K562 (cell line): ENCODE results near the gene CYSTM1. TPM values are rescaled to one million over a fixed set of nuclear protein-coding genes. Genes with fewer than 3 reads are reported as not detected.

Experiments used
- ATF1 ChIP-seq, 2 experiments: fragments of 450-650 bp in 1 of 2; IDR thresholded peaks; 2 replicates each; pipeline ENCODE4 v1.6.1; 2016; ENCODE audit warnings: missing compliant biosample characterization in 1 of 2, missing genetic modification characterization in 1 of 2
- BHLHE40 ChIP-seq: IDR thresholded peaks from 2 replicates; pipeline ENCODE4 v1.6.1; 2011; ENCODE audit warnings: low read length, improper control_type of control experiment
- ELK3 ChIP-seq: fragments of 450-650 bp; formaldehyde crosslinking; IDR thresholded peaks from 2 replicates; pipeline ENCODE4 v1.4.0; 2020; ENCODE audit warnings: mild to moderate bottlenecking
- IFI16 ChIP-seq: fragments of 250-450 bp; sonication (Bioruptor Pico); IDR thresholded peaks from 2 replicates; pipeline ENCODE4 v2.1.2; 2022; ENCODE audit warnings: mild to moderate bottlenecking, inconsistent platforms
- MYC ChIP-seq, 2 experiments: fragments of 250-450 bp in 1 of 2; sonication (Bioruptor Pico) in 1 of 2; IDR thresholded peaks; 2 replicates each; pipeline versions ENCODE4 v1.5.1 to v1.6.1; 2012 to 2021; ENCODE audit warnings: low read depth in 2 of 2, borderline replicate concordance in 1 of 2, improper control_type of control experiment in 1 of 2, low read length in 1 of 2, mild to moderate bottlenecking in 1 of 2, moderate library complexity in 1 of 2
- OTX1 ChIP-seq: fragments of 450-650 bp; formaldehyde crosslinking; IDR thresholded peaks from 2 replicates; pipeline ENCODE4 v1.4.0; 2022; ENCODE audit warnings: mild to moderate bottlenecking
- PHB2 ChIP-seq: fragments of 450-650 bp; IDR thresholded peaks from 2 replicates; pipeline ENCODE4 v1.6.1; 2017; ENCODE audit warnings: low read depth
- PKNOX1 ChIP-seq: fragments of 450-650 bp; IDR thresholded peaks from 2 replicates; pipeline ENCODE4 v1.6.1; 2016
- POLR2AphosphoS5 ChIP-seq: IDR thresholded peaks from 2 replicates; pipeline ENCODE4 v1.6.1; 2011; ENCODE audit warnings: mild to moderate bottlenecking, low read depth, low read length, moderate library complexity; ENCODE audit not compliant: control insufficient read depth, insufficient read depth
- PYGO2 ChIP-seq: fragments of 450-650 bp; IDR thresholded peaks from 2 replicates; pipeline ENCODE4 v1.6.1; 2016; ENCODE audit warnings: mild to moderate bottlenecking, missing genetic modification characterization, moderate library complexity, missing compliant biosample characterization
- RBM34 ChIP-seq: fragments of 200-400 bp; formaldehyde crosslinking; IDR thresholded peaks from 2 replicates; pipeline ENCODE4 v1.6.1; 2018; ENCODE audit warnings: low read length, borderline replicate concordance; ENCODE audit not compliant: insufficient read depth
- SRSF9 ChIP-seq: fragments of 200-400 bp; formaldehyde crosslinking; IDR thresholded peaks from 2 replicates; pipeline ENCODE4 v1.6.1; 2017; ENCODE audit warnings: low read depth, low read length, borderline replicate concordance
- STAG1 ChIP-seq: sonication (generic); formaldehyde crosslinking; IDR thresholded peaks from 2 replicates; pipeline ENCODE4 v1.5.0; 2020; ENCODE audit warnings: missing genetic modification reagents, borderline replicate concordance
- TAL1 ChIP-seq: fragments of 450-650 bp; IDR thresholded peaks from 2 replicates; pipeline ENCODE4 v1.6.1; 2016; ENCODE audit warnings: mild to moderate bottlenecking
- TEAD1 ChIP-seq, 2 experiments: fragments of 450-650 bp in 1 of 2; sonication (generic) in 1 of 2; formaldehyde crosslinking; IDR thresholded peaks; 2 replicates each; pipeline versions ENCODE4 v1.4.0 to v1.8.0; 2020 to 2022; ENCODE audit warnings: mild to moderate bottlenecking in 2 of 2, missing genetic modification reagents in 1 of 2
- U2AF2 ChIP-seq: fragments of 200-400 bp; formaldehyde crosslinking; optimal IDR thresholded peaks from 2 replicates; pipeline ENCODE3; 2017; ENCODE audit warnings: low read depth, mild to moderate bottlenecking, low read length
- ZBTB49 ChIP-seq: sonication (generic); formaldehyde crosslinking; IDR thresholded peaks from 2 replicates; pipeline ENCODE4 v1.8.0; 2022; ENCODE audit warnings: missing genetic modification reagents, mild to moderate bottlenecking, borderline replicate concordance
- polyA plus RNA-seq, 8 experiments: library from polyadenylated mRNA; depleted of rRNA in 4 of 8; stranded (reverse) in 5 of 8; unstranded in 3 of 8; fragments of >200 nt; fragmentation: Nextera tagmentation in 2 of 8; fragmentation: Illumina TruSeq in 1 of 8; extraction: Ambion mirVana in 2 of 8; extraction: Trizol in 1 of 8; gene quantifications; 2 replicates each; pipeline versions ENCODE4 v1.2.1 to v1.2.3, GENCODE V29; 2011 to 2014; ENCODE audit warnings: inconsistent platforms in 1 of 8, missing spikeins in 1 of 8
- total RNA-seq, 7 experiments: library from RNA; depleted of rRNA in 6 of 7; stranded (reverse); fragments of >200 nt in 6 of 7; fragmentation: Illumina TruSeq in 2 of 7; extraction: Trizol in 2 of 7; gene quantifications; 2 replicates each; pipeline versions ENCODE4 v1.2.1 to v1.2.3, GENCODE V29; 2011 to 2021; ENCODE audit warnings: low replicate concordance in 1 of 7
- TF ChIP-seq, protein P1 (sequence below), 2 experiments: fragments of 450-650 bp in 1 of 2; IDR thresholded peaks; 2 replicates each; pipeline ENCODE4 v1.6.1; 2011 to 2017; ENCODE audit warnings: low read depth in 2 of 2, antibody characterized with exemption in 1 of 2, borderline replicate concordance in 1 of 2, low read length in 1 of 2, mild to moderate bottlenecking in 1 of 2, mixed read lengths in 1 of 2; ENCODE audit not compliant: control insufficient read depth in 1 of 2

CYSTM1 gene
- total and polyA plus RNA-seq, 9 of the 15 experiments (the other 6 are each of a cell fraction or from before 2014, with no cell fraction given): 76.1 to 422 (median 108) TPM

DNA sequence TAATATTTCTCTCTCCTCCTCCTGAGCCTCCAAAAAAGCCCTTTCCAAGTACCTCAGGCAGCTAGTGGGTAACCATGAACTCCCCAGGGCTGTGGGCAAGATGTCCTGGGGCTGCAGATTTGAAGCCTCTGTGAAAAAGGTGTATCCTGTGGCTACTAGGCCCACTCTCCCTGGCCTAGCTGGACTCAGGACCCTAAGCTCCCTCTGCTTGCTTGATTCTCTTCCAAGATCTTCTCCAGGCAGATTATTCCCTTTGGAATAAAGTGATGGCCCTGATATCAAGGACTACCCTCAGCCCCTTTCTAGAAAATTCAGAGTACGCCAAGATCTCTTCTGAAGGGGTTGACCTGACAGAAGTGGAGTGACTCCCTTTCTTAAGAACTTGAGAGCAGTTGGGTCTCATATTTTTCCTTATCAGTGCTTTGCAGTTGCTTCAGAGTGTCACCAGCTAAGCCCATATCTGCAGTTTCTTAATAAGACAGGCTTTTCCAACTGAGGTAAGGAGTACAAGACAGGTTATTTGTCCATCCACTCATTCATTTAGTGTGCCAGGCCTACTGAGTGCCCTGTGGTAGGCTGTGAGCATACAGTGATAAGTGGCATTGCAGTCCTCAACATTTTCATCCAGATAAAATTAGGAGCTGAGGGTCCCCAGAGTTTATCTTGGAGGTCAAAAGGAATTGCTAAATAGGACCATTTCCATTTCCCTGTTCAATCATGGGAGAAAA lies 42.5 kb downstream of the CYSTM1 start (continued):
- TF ChIP-seq ZBTB49: no peak
- TF ChIP-seq MYC (IDR thresholded peaks at IDR 0.05; ENCODE audit: low read depth, low read length): no peak
- no peak for TF ChIP-seq MYC (CRISPR knock-in tag; IDR thresholded peaks at IDR 0.05; ENCODE audit: borderline replicate concordance, low read depth)
- TF ChIP-seq TAL1: peak; percentile 96
- TF ChIP-seq PYGO2 (tag): no peak
- peak; percentile 59; the same call in 1 of the 2 replicates for TF ChIP-seq PHB2
- TF ChIP-seq ATF1 (CRISPR knock-in tag; IDR thresholded peaks at IDR 0.05): no peak
- TF ChIP-seq ATF1 (tag; IDR thresholded peaks at IDR 0.05): peak; percentile 62
- TF ChIP-seq RBM34: no peak
- TF ChIP-seq OTX1: no peak
- no peak for TF ChIP-seq ELK3 (CRISPR knock-in tag)
- TF ChIP-seq STAG1: no peak
- TF ChIP-seq PKNOX1: peak; percentile 74
- TF ChIP-seq BHLHE40: peak; percentile 72
- peak; percentile 94 for TF ChIP-seq POLR2AphosphoS5
- TF ChIP-seq SRSF9: no peak
- TF ChIP-seq, protein P1, sequence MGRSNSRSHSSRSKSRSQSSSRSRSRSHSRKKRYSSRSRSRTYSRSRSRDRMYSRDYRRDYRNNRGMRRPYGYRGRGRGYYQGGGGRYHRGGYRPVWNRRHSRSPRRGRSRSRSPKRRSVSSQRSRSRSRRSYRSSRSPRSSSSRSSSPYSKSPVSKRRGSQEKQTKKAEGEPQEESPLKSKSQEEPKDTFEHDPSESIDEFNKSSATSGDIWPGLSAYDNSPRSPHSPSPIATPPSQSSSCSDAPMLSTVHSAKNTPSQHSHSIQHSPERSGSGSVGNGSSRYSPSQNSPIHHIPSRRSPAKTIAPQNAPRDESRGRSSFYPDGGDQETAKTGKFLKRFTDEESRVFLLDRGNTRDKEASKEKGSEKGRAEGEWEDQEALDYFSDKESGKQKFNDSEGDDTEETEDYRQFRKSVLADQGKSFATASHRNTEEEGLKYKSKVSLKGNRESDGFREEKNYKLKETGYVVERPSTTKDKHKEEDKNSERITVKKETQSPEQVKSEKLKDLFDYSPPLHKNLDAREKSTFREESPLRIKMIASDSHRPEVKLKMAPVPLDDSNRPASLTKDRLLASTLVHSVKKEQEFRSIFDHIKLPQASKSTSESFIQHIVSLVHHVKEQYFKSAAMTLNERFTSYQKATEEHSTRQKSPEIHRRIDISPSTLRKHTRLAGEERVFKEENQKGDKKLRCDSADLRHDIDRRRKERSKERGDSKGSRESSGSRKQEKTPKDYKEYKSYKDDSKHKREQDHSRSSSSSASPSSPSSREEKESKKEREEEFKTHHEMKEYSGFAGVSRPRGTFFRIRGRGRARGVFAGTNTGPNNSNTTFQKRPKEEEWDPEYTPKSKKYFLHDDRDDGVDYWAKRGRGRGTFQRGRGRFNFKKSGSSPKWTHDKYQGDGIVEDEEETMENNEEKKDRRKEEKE (IDR thresholded peaks at IDR 0.05; ENCODE audit: borderline replicate concordance in 1 of 2, control insufficient read depth in 1 of 2, low read depth in 2 of 2, low read length in 1 of 2): no peak
- peak in 1 of 2 experiments; percentile 47; a peak in 1 of 4 replicates for TF ChIP-seq TEAD1 (CRISPR knock-in tag; IDR thresholded peaks at IDR 0.05)
- TF ChIP-seq U2AF2: no peak
- no peak for TF ChIP-seq IFI16 (CRISPR knock-in tag)
